Hair follicular keratinocyte (primary cell): ENCODE data around the gene ZNHIT6. TPM values are rescaled to one million over a fixed set of nuclear protein-coding genes. Genes with fewer than 3 reads are reported as not detected.

Experiments
- total RNA-seq: library from RNA; depleted of rRNA; stranded (reverse); fragments of >200 nt; gene quantifications from 2 replicates; pipeline ENCODE4 v1.2.3, GENCODE V29; 2015

Gene ZNHIT6
- 8.5 and 11.2 TPM in 2 replicates for total RNA-seq

GRCh38 chr1:85707990-85708828 lies at the start of gene ZNHIT6:
Gene ZNHIT6, minus strand, starts transcription at chr1:85708433. Its CDS starts 149 bp downstream, at chr1:85708284.

Other genes starting within 250 kb of the ZNHIT6 start
- gene DDAH1, start 243.3 kb downstream of the ZNHIT6 start, total RNA-seq, result 2.3 and 2.4 TPM in 2 replicates
- 36.4 and 39.8 TPM in 2 replicates for gene CCN1, start 127.7 kb downstream of the ZNHIT6 start, total RNA-seq